ENCODE data around the gene WSB1.

WSB1 gene

GRCh38 chr17:27354491-27355081, 60.7 kb downstream of the WSB1 start:
- in situ Hi-C loops (cut with MboI; ENCODE audit: low sequenced_read_pairs), result no loop called here

- in situ Hi-C loops (cut with MboI; ENCODE audit: low sequenced_read_pairs), result no loop called here
Observed at GRCh38 chr17:27355419-27355818, 61.5 kb downstream of the WSB1 start.

GRCh38 chr17:27356091-27356705, 62.3 kb downstream of the WSB1 start:
- in situ Hi-C loops (cut with MboI; ENCODE audit: low sequenced_read_pairs), result no loop called here

- in situ Hi-C loops (cut with MboI; ENCODE audit: low sequenced_read_pairs), result no loop called here
Observed at GRCh38 chr17:27357236-27357635, 63.3 kb downstream of the WSB1 start.

- in situ Hi-C loops (cut with MboI; ENCODE audit: low sequenced_read_pairs), result no loop called here
Observed at GRCh38 chr17:27360507-27360906, 66.6 kb downstream of the WSB1 start.

GRCh38 chr17:27361695-27362094, 67.8 kb downstream of the WSB1 start:
- in situ Hi-C loops (cut with MboI; ENCODE audit: low sequenced_read_pairs), result no loop called here

GRCh38 chr17:27362503-27362902, 68.6 kb downstream of the WSB1 start:
- in situ Hi-C loops (cut with MboI; ENCODE audit: low sequenced_read_pairs), result no loop called here

- in situ Hi-C loops (cut with MboI; ENCODE audit: low sequenced_read_pairs), result no loop called here
Observed at GRCh38 chr17:27362909-27363308, 69.0 kb downstream of the WSB1 start.

DNA sequence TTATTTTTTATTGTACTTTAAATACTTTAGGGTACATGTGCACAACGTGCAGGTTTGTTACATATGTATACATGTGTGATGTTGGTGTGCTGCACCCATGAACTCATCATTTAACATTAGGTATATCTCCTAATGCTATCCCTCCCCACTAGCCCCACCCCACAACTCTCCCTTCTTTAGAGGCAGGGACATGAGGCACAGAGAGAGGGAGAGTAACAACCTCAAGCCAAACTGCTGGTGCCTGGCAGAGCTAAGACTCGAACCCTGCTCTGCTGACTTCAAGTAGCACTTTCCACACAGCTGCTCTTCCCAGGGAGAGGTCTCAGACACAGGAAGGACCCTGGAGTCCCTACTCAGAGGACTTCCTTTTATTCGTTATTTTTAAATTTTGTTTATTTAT, 69.4 kb downstream of the WSB1 start:
- in situ Hi-C loops (cut with MboI; ENCODE audit: low sequenced_read_pairs), result no loop called here
